ENCODE measurements around the gene CD47. TPM values are rescaled to one million over a fixed set of nuclear protein-coding genes. Genes with fewer than 3 reads are reported as not detected.

The CD47 gene
- total and polyA plus RNA-seq, 2 of the 13 experiments (the other 11 are each of a cell fraction or from before 2014, with no cell fraction given), result 3.3 to 6.5 TPM

DNA sequence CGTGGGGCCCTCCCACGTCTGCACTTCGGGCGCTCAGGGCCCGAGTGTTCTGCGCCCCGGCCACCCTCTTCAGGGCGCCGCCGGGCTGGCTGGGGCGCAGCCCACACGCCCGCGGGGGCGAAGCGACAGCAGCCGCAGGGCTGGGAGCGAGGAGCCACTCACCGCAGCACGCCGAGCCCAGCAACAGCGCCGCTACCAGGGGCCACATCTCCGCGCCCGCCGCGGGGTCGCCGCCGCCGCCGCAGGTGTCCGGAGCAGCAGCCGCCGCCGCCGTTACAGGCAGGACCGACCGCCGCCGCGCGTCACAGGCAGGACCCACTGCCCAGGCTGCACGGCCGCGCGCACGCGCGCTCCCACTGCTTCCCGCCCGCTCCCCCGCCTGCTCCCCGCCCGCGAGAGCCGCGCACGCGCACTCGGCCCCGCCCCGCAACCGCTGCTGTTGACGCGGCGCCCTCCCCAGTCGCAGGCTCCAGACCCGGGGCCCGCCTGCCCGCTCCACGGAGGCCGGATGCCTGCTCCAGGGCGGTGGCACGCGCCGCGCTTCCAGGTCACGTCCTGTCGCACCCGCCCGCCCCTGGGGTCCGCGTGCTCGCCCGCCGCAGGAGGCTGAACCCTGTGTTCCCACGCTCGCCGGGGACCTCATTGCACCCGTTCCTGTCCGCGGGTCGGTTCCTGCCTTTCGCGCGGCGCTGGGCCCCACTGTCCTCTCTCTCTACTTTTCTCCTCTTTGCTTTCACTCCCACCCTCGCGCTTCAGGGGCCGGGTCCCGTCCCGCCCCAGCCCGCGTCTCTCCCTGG, at the start of gene CD47 (continued):
- TF ChIP-seq, protein P1, sequence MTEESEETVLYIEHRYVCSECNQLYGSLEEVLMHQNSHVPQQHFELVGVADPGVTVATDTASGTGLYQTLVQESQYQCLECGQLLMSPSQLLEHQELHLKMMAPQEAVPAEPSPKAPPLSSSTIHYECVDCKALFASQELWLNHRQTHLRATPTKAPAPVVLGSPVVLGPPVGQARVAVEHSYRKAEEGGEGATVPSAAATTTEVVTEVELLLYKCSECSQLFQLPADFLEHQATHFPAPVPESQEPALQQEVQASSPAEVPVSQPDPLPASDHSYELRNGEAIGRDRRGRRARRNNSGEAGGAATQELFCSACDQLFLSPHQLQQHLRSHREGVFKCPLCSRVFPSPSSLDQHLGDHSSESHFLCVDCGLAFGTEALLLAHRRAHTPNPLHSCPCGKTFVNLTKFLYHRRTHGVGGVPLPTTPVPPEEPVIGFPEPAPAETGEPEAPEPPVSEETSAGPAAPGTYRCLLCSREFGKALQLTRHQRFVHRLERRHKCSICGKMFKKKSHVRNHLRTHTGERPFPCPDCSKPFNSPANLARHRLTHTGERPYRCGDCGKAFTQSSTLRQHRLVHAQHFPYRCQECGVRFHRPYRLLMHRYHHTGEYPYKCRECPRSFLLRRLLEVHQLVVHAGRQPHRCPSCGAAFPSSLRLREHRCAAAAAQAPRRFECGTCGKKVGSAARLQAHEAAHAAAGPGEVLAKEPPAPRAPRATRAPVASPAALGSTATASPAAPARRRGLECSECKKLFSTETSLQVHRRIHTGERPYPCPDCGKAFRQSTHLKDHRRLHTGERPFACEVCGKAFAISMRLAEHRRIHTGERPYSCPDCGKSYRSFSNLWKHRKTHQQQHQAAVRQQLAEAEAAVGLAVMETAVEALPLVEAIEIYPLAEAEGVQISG (CRISPR knock-in tag; IDR thresholded peaks at IDR 0.05), result peak; percentile 38; the same call in 1 of the 2 replicates
- no peak for TF ChIP-seq THYN1 (CRISPR knock-in tag; IDR thresholded peaks at IDR 0.05; ENCODE audit: borderline replicate concordance, low read depth)
- TF ChIP-seq, protein P2, sequence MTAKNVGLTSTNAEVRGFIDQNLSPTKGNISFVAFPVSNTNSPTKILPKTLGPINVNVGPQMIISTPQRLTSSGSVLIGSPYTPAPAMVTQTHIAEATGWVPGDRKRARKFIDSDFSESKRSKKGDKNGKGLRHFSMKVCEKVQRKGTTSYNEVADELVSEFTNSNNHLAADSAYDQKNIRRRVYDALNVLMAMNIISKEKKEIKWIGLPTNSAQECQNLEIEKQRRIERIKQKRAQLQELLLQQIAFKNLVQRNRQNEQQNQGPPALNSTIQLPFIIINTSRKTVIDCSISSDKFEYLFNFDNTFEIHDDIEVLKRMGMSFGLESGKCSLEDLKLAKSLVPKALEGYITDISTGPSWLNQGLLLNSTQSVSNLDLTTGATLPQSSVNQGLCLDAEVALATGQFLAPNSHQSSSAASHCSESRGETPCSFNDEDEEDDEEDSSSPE (CRISPR knock-in tag; IDR thresholded peaks at IDR 0.05), result peak; percentile 70
- TF ChIP-seq HNF4A (CRISPR knock-in tag; IDR thresholded peaks at IDR 0.05), result no peak
- TF ChIP-seq ELF3 (CRISPR knock-in tag; IDR thresholded peaks at IDR 0.05), result 0 out of 2 replicates have a peak, but pooled peaks have one; percentile 5
- TF ChIP-seq, protein P3, sequence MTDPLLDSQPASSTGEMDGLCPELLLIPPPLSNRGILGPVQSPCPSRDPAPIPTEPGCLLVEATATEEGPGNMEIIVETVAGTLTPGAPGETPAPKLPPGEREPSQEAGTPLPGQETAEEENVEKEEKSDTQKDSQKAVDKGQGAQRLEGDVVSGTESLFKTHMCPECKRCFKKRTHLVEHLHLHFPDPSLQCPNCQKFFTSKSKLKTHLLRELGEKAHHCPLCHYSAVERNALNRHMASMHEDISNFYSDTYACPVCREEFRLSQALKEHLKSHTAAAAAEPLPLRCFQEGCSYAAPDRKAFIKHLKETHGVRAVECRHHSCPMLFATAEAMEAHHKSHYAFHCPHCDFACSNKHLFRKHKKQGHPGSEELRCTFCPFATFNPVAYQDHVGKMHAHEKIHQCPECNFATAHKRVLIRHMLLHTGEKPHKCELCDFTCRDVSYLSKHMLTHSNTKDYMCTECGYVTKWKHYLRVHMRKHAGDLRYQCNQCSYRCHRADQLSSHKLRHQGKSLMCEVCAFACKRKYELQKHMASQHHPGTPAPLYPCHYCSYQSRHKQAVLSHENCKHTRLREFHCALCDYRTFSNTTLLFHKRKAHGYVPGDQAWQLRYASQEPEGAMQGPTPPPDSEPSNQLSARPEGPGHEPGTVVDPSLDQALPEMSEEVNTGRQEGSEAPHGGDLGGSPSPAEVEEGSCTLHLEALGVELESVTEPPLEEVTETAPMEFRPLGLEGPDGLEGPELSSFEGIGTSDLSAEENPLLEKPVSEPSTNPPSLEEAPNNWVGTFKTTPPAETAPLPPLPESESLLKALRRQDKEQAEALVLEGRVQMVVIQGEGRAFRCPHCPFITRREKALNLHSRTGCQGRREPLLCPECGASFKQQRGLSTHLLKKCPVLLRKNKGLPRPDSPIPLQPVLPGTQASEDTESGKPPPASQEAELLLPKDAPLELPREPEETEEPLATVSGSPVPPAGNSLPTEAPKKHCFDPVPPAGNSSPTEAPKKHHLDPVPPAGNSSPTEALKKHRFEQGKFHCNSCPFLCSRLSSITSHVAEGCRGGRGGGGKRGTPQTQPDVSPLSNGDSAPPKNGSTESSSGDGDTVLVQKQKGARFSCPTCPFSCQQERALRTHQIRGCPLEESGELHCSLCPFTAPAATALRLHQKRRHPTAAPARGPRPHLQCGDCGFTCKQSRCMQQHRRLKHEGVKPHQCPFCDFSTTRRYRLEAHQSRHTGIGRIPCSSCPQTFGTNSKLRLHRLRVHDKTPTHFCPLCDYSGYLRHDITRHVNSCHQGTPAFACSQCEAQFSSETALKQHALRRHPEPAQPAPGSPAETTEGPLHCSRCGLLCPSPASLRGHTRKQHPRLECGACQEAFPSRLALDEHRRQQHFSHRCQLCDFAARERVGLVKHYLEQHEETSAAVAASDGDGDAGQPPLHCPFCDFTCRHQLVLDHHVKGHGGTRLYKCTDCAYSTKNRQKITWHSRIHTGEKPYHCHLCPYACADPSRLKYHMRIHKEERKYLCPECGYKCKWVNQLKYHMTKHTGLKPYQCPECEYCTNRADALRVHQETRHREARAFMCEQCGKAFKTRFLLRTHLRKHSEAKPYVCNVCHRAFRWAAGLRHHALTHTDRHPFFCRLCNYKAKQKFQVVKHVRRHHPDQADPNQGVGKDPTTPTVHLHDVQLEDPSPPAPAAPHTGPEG (CRISPR knock-in tag; IDR thresholded peaks at IDR 0.05), result peak; percentile 58; the same call in 1 of the 2 replicates
- no peak for TF ChIP-seq HNRNPL (IDR thresholded peaks at IDR 0.05; ENCODE audit: low read depth, low read length)
- 0 out of 2 replicates have a peak, but pooled peaks have one; percentile 32 for TF ChIP-seq RNF2 (conservative IDR thresholded peaks at IDR 0.05; ENCODE audit: low read depth)
- TF ChIP-seq ZSCAN20 (CRISPR knock-in tag; IDR thresholded peaks at IDR 0.05; ENCODE audit: borderline replicate concordance), result peak; percentile 40; the same call in 1 of the 2 replicates
- TF ChIP-seq, protein P4, sequence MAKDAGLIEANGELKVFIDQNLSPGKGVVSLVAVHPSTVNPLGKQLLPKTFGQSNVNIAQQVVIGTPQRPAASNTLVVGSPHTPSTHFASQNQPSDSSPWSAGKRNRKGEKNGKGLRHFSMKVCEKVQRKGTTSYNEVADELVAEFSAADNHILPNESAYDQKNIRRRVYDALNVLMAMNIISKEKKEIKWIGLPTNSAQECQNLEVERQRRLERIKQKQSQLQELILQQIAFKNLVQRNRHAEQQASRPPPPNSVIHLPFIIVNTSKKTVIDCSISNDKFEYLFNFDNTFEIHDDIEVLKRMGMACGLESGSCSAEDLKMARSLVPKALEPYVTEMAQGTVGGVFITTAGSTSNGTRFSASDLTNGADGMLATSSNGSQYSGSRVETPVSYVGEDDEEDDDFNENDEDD (CRISPR knock-in tag; IDR thresholded peaks at IDR 0.05; ENCODE audit: borderline replicate concordance), result peak; percentile 61; the same call in 1 of the 2 replicates
- TF ChIP-seq, protein P5, sequence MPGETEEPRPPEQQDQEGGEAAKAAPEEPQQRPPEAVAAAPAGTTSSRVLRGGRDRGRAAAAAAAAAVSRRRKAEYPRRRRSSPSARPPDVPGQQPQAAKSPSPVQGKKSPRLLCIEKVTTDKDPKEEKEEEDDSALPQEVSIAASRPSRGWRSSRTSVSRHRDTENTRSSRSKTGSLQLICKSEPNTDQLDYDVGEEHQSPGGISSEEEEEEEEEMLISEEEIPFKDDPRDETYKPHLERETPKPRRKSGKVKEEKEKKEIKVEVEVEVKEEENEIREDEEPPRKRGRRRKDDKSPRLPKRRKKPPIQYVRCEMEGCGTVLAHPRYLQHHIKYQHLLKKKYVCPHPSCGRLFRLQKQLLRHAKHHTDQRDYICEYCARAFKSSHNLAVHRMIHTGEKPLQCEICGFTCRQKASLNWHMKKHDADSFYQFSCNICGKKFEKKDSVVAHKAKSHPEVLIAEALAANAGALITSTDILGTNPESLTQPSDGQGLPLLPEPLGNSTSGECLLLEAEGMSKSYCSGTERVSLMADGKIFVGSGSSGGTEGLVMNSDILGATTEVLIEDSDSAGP (CRISPR knock-in tag; IDR thresholded peaks at IDR 0.05; ENCODE audit: borderline replicate concordance), result peak; percentile 55; the same call in 1 of the 2 replicates
- TF ChIP-seq NONO (IDR thresholded peaks at IDR 0.05), result no peak
- 0 out of 2 replicates have a peak, but pooled peaks have one; percentile 17 for TF ChIP-seq NONO (CRISPR knock-in tag; conservative IDR thresholded peaks at IDR 0.05)
- TF ChIP-seq ELF4 (CRISPR knock-in tag; IDR thresholded peaks at IDR 0.05; ENCODE audit: borderline replicate concordance), result no peak
- no peak for TF ChIP-seq MTA3 (CRISPR knock-in tag; IDR thresholded peaks at IDR 0.05)
